Peyer's patch (tissue), 4 donors: Measurements from ENCODE around the gene AIMP1. TPM values are rescaled to one million over a fixed set of nuclear protein-coding genes. Genes with fewer than 3 reads are reported as not detected.

Source experiments
- DNase-seq, 3 donors: peaks; one replicate each; pipeline ENCODE4 v3.0.0-alpha.2; 2017 to 2019
- H3K27ac ChIP-seq, 4 donors: fragments of 200-600 bp; sonication (generic); one replicate each; pipeline ENCODE4 v1.5.1; 2016 to 2019
- H3K27me3 ChIP-seq, 2 donors: fragments of 200-600 bp; sonication (generic); one replicate each; pipeline ENCODE4 v1.5.1; 2019
- H3K36me3 ChIP-seq, 3 donors: fragments of 200-600 bp; sonication (generic); one replicate each; pipeline ENCODE4 v1.5.1; 2016 to 2019
- H3K4me1 ChIP-seq, 4 donors: fragments of 200-600 bp; sonication (generic); one replicate each; pipeline ENCODE4 v1.5.1; 2016 to 2019
- H3K4me3 ChIP-seq, 4 donors: fragments of 200-600 bp; sonication (generic); 1 replicate in 3 of 4; 2 replicates in 1 of 4; pipeline ENCODE4 v1.5.1; 2016 to 2019; ENCODE audit warnings: mild to moderate bottlenecking in 1 of 4
- H3K9me3 ChIP-seq, 4 donors: fragments of 200-600 bp; sonication (generic); one replicate each; pipeline ENCODE4 v1.5.1; 2016 to 2019; ENCODE audit warnings: mild to moderate bottlenecking in 1 of 4
- POLR2A ChIP-seq, 2 donors: fragments of 450-650 bp; IDR thresholded peaks; one replicate each; pipeline ENCODE4 v1.5.1; 2017; ENCODE audit warnings: antibody characterized with exemption in 2 of 2, mild to moderate bottlenecking in 2 of 2, moderate library complexity in 2 of 2
- total RNA-seq, 4 donors: library from RNA; depleted of rRNA; stranded (reverse); fragments of >200 nt; gene quantifications; one replicate each; pipeline ENCODE4 v1.1.0, GENCODE V29; 2016
- TF ChIP-seq, protein P1 (sequence below), 6 experiments: fragments of 450-650 bp in 4 of 6; fragments of 200-600 bp in 2 of 6; sonication (generic) in 1 of 6; IDR thresholded peaks; one replicate each; pipeline ENCODE4 v1.5.1; 2017 to 2019; ENCODE audit warnings: antibody characterized with exemption in 6 of 6, mild to moderate bottlenecking in 3 of 6, moderate library complexity in 1 of 6

Gene AIMP1
- total RNA-seq, 4 donors from 2014 or later = 18.3 to 40.4 (median 19.5) TPM

DNA sequence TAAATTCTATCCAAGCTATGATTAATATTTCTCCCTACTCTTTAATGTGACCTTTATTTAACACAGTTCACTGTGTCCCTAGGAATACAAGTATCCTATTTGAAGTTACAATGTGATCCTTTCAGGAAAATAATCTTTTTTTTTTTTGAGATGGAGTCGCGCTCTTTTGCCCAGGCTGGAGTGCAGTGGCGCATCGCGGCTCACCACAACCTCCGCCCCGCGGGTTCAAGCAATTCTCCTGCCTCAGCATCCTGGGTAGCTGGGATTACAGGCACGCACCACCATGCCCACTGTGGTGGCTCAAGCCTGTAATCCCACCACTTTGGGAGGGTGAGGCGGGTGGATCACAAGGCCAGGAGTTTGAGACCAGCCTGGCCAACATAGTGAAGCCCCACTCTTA lies 22.3 kb upstream of the AIMP1 start:
- Histone ChIP-seq H3K27ac (no peak overlapping the region), H3K9me3 (no peaks in the 10 kb centered on the region), H3K4me3 (no peak overlapping the region), H3K36me3 (peaks cover 0 to 24% (median 0%) of the 10 kb centered on the region in 3 donors), H3K4me1 (no peaks in the 10 kb centered on the region), H3K27me3 (no peaks in the 10 kb centered on the region)
- no peak for TF ChIP-seq POLR2A (IDR thresholded peaks at IDR 0.05)
- TF ChIP-seq, protein P1, sequence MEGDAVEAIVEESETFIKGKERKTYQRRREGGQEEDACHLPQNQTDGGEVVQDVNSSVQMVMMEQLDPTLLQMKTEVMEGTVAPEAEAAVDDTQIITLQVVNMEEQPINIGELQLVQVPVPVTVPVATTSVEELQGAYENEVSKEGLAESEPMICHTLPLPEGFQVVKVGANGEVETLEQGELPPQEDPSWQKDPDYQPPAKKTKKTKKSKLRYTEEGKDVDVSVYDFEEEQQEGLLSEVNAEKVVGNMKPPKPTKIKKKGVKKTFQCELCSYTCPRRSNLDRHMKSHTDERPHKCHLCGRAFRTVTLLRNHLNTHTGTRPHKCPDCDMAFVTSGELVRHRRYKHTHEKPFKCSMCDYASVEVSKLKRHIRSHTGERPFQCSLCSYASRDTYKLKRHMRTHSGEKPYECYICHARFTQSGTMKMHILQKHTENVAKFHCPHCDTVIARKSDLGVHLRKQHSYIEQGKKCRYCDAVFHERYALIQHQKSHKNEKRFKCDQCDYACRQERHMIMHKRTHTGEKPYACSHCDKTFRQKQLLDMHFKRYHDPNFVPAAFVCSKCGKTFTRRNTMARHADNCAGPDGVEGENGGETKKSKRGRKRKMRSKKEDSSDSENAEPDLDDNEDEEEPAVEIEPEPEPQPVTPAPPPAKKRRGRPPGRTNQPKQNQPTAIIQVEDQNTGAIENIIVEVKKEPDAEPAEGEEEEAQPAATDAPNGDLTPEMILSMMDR (IDR thresholded peaks at IDR 0.05) = no peak
- DNase-seq = no peak

DNA sequence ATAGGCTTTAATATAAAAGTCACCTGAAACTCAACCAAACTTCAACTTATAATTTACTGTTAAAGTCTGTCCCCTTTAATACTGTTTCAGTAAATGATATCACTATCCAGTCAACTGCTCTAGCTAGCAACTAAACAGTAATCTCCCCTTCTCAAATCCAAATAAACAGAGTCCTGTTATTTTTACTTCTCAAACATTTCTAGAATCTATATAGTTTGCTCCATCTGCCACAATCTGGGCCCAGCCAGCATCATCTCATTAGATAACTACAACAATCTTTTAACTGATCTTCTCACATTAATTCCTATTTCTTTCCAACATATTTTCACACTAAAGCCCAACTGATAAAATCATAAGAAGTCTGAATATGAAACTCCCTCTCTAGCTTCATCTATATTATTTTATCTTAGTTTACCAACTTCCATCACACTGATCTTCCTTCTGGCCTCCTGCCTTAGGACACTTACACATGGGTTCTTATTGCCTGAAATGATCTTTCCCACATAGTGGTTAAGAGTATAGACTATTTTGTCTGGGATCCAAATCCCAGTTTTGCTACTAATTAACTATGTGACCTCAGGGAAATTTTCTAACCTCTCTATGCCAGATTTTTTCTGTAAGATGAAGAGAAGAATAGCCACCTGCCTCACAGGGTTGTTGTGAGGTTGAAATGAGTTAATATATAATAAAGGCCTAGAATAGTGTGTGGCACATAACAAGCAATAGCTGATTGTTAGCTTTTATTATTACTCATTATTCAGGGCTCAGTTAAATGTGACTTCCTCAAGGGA lies 18.9 kb upstream of the AIMP1 start:
- no peak for DNase-seq
- no peak for TF ChIP-seq POLR2A (IDR thresholded peaks at IDR 0.05)
- TF ChIP-seq, protein P1 (IDR thresholded peaks at IDR 0.05) = no peak
- H3K4me1 ChIP-seq = no peaks in the 10 kb centered on the region
- no peak overlapping the region for H3K27ac ChIP-seq
- H3K9me3 ChIP-seq = no peaks in the 10 kb centered on the region
- no peaks in the 10 kb centered on the region for H3K27me3 ChIP-seq
- peaks cover 0 to 28% (median 0%) of the 10 kb centered on the region in 3 donors for H3K36me3 ChIP-seq
- H3K4me3 ChIP-seq = no peak overlapping the region

DNA sequence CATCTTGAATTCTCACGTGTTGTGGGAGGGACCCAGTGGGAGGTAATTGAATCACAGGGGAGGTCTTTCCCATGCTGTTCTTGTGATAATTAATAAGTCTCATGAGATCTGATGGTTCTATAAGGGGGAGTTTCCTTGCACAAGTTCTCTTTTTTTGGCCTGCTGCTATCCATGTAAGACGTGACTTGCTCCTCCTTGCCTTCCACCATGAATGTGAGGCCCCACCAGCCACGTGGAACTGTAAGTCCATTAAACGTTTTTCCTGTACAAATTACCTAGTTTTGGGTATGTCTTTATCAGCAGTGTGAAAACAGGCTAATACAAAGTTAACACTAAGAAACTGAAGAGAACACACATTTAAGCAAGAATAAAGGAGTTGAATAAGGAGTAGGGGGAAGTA lies 16.4 kb upstream of the AIMP1 start:
- Histone ChIP-seq H3K27me3 (no peaks in the 10 kb centered on the region), H3K4me1 (no peaks in the 10 kb centered on the region), H3K4me3 (no peak overlapping the region), H3K9me3 (no peaks in the 10 kb centered on the region), H3K27ac (no peak overlapping the region), H3K36me3 (peaks cover 0 to 12% (median 0%) of the 10 kb centered on the region in 3 donors)
- TF ChIP-seq POLR2A (IDR thresholded peaks at IDR 0.05) = no peak
- TF ChIP-seq, protein P1 (IDR thresholded peaks at IDR 0.05) = no peak
- no peak for DNase-seq

DNA sequence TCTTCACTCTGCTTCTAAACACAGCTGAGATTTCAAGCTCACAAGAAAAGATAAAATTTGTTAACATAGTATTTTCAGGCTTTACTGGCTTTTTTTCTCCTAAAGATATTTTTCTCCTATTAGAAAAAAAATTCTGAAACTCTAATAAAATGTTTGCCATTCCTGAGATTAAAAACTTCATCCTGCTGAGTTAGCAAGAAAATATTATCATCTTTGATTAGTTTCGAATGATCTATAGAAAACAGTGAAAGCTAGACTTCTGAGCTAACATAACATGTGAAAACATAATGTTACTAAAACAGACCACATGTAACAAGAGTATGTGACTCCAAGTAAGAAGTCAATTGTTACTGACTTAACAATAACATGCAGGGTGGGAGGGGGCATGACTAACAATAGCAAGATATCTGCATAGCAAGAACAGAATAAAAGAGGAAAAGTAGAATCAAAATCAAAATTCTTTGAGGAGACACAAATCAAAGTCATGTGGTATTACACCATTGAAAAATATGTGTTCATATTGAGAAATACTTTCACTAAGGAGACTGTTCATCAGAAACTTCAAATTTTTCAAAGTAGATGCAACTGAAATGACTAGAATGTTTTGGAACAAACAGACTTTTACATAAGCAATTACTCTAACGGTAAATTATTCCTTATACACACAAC lies 14.8 kb upstream of the AIMP1 start:
- peaks cover 0 to 12% (median 0%) of the 10 kb centered on the region in 3 donors for H3K36me3 ChIP-seq
- no peaks in the 10 kb centered on the region for H3K9me3 ChIP-seq
- DNase-seq = no peak
- no peaks in the 10 kb centered on the region for H3K4me1 ChIP-seq
- no peak for TF ChIP-seq POLR2A (IDR thresholded peaks at IDR 0.05)
- no peak overlapping the region for H3K27ac ChIP-seq
- no peak overlapping the region for H3K4me3 ChIP-seq
- H3K27me3 ChIP-seq = no peaks in the 10 kb centered on the region

DNA sequence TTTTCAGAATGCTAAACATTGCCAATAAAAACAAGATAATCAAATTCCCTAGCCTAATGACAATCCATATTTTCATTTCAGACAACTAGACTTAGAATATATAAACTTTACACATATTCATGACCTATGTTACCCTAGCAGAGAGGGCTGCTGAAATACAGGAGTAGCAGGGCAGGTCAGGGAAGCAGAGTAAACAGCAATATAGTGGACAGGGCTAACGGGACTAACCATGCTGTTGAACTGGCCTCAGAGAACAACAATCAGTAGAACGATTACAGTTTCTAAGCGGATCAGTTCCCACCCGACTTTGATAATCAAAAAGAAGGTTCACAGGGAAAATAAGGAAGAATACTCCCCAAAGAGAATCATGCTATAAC lies 14.3 kb upstream of the AIMP1 start:
- Histone ChIP-seq H3K4me3 (no peak overlapping the region), H3K36me3 (peaks cover 0 to 12% (median 0%) of the 10 kb centered on the region in 3 donors), H3K27me3 (no peaks in the 10 kb centered on the region), H3K4me1 (no peaks in the 10 kb centered on the region), H3K9me3 (no peaks in the 10 kb centered on the region), H3K27ac (no peak overlapping the region)
- DNase-seq = no peak
- TF ChIP-seq, protein P1 (IDR thresholded peaks at IDR 0.05) = no peak
- no peak for TF ChIP-seq POLR2A (IDR thresholded peaks at IDR 0.05)
